Measurements from ENCODE around the gene SLC5A10. TPM values are rescaled to one million over a fixed set of nuclear protein-coding genes. Genes with fewer than 3 reads are reported as not detected.

SLC5A10 gene
- total and polyA plus RNA-seq, 2 experiments from 2014 or later, result 0.10 TPM; not detected in 1

- TF ChIP-seq REST (IDR thresholded peaks at IDR 0.05; ENCODE audit: unreplicated experiment) (no peak), CREB1 (CRISPR knock-in tag; IDR thresholded peaks at IDR 0.05; ENCODE audit: low read depth) (no peak), CTCF (conservative IDR thresholded peaks at IDR 0.05; ENCODE audit: low read depth in 2 of 2) (no peak), EZH2 (IDR thresholded peaks at IDR 0.05; ENCODE audit: low read depth, unreplicated experiment) (no peak)
Observed at GRCh38 chr17:19005137-19005773, 53.3 kb downstream of the SLC5A10 start (continued).

- no peak overlapping the region for H3K27ac ChIP-seq (ENCODE audit: low read depth)
- DNase-seq (ENCODE audit: low spot score) (no peak), ATAC-seq (no peak)
- no peaks in the 10 kb centered on the region for H3K27me3 ChIP-seq (ENCODE audit: insufficient read depth)
- no peaks in the 10 kb centered on the region for H3K9me2 ChIP-seq (ENCODE audit: insufficient read depth)
- H3K27me3 Mint-ChIP-seq (ENCODE audit: insufficient read depth, low read depth, poor library complexity), result no peaks in the 10 kb centered on the region
- H3K4me1 Mint-ChIP-seq, result peaks cover 15% of the 10 kb centered on the region
- 0 out of 3 replicates have a peak overlapping the region, but pooled peaks have one; percentile 76 for H3K4me3 Mint-ChIP-seq
- no peak overlapping the region for H3K4me2 ChIP-seq
- H4K20me1 ChIP-seq (replicated peaks; ENCODE audit: insufficient read depth), result peaks cover 14% of the 10 kb centered on the region
- H3K36me3 ChIP-seq (ENCODE audit: insufficient read depth), result peaks cover 6% of the 10 kb centered on the region; the same call in 1 of the 2 replicates
- H3K9me3 Mint-ChIP-seq, result peaks cover 15% of the 10 kb centered on the region; the same call in 2 of the 3 replicates
- peaks cover 20% of the 10 kb centered on the region for H3K36me3 Mint-ChIP-seq (ENCODE audit: low read depth)
- H3K4me1 ChIP-seq (ENCODE audit: insufficient read depth), result peaks cover 15% of the 10 kb centered on the region
- no peak overlapping the region for H3K4me3 ChIP-seq
- no peak overlapping the region for H2AFZ ChIP-seq
- peaks cover 30% of the 10 kb centered on the region for H3K79me2 ChIP-seq (replicated peaks; ENCODE audit: insufficient read depth)
- no peak overlapping the region for H3K27ac Mint-ChIP-seq
- 0 out of 2 replicates have a peak, but pooled peaks cover 4% of the 10 kb centered on the region for H3F3A ChIP-seq (replicated peaks; ENCODE audit: low read depth)
- TF ChIP-seq REST (IDR thresholded peaks at IDR 0.05; ENCODE audit: unreplicated experiment), result no peak
- no peak for TF ChIP-seq EZH2phosphoT487 (IDR thresholded peaks at IDR 0.05; ENCODE audit: unreplicated experiment)
- no peak for TF ChIP-seq JUNB (IDR thresholded peaks at IDR 0.05; ENCODE audit: unreplicated experiment)
- no peak for TF ChIP-seq ZNF331 (CRISPR knock-in tag; IDR thresholded peaks at IDR 0.05; ENCODE audit: low read depth)
- TF ChIP-seq CTCF (conservative IDR thresholded peaks at IDR 0.05; ENCODE audit: low read depth in 2 of 2), result no peak
Observed at GRCh38 chr17:19005789-19006430, 53.9 kb downstream of the SLC5A10 start.

Measured in GM23338 (cell line).